HG02973 (cell line): ENCODE measurements around the gene EED.
"Not testable (repeated sequence)": the region's sequence is repeated elsewhere in the genome, so short reads cannot be mapped to it uniquely, and the experiment has no call there.

ENCODE experiments used
- ATAC-seq: cut with Tn5 transposase; IDR thresholded peaks from one replicate; pipeline ENCODE4 v1.9.1; 2021; ENCODE audit warnings: moderate library complexity; ENCODE audit not compliant: unreplicated experiment

The EED gene

DNA sequence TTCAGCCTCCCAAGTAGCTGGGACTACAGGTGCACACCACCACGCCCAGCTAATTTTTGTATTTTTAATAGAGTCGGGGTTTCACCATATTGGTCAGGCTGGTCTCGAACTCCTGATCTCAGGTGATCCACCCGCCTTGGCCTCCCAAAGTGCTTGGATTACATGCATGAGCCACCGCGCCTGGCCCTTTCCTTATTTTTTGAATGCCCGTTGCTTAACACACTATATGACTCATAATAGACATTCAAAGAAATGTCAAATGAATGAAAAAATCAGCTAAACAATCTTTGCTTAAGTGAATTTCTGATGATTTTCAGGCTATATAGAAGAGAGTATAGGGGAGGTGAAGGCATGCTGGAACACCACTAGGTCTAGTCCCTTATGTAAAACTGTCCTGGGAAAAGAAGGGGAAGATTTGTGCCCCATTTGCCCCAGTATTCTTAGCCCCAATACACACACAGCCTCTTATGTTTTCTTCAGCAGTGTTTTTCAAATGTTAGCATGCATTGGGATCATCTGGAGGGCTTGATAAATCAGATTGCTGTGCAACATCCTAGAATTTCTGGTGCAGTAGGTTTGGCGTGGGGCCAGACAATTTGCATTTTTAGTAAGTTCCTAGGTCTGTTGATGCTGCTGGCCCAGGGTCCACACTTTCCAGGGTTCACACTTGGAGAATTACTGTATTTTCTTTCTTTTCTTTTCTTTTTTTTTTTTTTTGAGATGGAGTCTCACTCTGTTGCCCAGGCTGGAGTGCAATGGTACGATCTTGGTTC, 45.1 kb downstream of the EED start:
- ATAC-seq: not testable (repeated sequence)

GRCh38 chr11:86291466-86292262, 47.1 kb downstream of the EED start:
- ATAC-seq: no peak

DNA sequence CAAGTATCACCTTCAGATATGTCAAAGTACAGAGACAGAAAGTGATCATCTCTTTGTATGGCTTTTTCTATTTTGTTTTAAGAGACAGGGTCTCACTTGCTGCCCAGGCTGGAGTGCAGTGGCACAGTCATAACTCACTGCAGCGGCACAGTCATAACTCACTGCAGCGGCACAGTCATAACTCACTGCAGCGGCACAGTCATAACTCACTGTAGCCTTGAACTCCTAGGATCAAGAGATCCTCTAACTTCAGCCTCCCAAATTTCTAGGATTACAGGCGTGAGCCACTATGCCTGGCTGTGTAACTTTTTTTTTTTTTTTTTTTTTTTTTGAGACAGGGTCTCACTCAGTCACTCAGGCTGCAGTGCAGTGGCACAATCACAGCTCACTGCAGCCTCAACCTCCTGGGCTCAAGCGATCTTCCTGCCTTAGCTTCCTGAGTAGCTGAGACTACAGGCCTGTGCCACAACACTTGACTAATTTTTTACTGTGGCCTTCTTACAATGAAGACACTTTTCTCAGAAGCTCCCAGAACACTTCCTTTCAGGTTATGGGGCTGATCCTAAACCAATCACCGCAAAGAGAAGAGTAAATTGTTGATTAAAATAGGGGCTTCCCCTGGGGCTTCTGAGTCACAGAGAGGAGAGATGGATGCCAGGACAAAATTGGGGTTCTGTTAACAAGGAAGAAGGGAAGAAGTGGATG, 48.5 kb downstream of the EED start:
- peak; percentile 64 for ATAC-seq

DNA sequence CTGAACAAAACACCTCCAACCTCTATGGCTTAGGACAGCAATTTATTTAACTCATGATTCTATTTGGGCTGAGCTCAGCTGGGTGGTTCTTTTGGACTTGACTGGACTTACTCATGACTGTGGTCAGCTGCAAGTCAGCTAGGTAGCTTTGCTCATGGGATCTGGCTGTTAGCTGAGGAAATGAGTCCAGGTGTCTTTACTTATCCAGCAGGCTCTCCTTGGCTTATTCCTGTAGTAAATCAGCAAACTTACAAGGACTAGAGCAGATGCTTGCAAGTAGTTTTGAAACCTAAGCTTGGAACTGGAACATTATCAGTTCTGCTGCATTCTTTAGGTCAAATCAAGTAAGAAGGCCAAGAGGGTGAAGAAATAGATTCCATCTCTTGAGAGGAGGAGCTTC, 49.5 kb downstream of the EED start:
- no peak for ATAC-seq

DNA sequence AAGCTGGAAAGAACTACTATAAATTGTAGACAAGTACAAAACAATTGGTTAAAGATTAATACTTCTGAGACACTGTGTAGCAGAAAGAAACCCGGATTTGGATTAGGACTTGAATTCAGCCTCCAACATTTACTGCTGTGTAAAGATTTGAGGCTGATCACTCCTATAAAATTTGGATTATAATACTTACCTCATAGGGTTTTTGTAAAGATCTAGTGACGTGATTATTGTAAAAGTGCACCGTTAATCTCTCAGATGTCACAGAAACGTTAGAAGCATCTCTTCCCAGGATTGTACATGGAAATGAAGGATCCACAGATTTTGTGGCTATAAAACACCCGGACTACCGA, 57.2 kb downstream of the EED start:
- no peak for ATAC-seq

- ATAC-seq: peak; percentile 98
These were observed 57.7 kb downstream of the EED start, which contains the start of gene HIKESHI for GRCh38 chr11:86302092-86302793. Gene HIKESHI (plus strand): TSS chr11:86302240. CDS start chr11:86302449, 209 bp downstream.

DNA sequence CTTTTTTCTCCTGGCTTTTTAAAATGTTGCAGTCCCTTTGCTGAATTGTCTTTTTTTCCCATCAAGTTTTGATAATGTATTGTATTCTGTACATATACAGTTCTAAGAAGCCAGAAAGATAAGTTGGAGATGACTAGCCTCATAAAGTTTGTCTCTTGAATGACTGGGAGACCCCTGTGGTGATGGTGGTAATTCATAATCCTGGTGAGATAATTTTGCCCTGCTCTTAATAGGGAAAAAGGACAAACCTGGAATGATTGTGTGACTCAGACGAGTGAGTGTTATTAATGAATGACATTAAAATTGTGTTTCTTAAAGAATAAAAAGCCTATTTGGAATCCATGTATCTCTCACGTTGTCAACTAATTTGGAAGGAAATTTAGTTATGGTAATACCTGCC, 58.7 kb downstream of the EED start:
- ATAC-seq: no peak

DNA sequence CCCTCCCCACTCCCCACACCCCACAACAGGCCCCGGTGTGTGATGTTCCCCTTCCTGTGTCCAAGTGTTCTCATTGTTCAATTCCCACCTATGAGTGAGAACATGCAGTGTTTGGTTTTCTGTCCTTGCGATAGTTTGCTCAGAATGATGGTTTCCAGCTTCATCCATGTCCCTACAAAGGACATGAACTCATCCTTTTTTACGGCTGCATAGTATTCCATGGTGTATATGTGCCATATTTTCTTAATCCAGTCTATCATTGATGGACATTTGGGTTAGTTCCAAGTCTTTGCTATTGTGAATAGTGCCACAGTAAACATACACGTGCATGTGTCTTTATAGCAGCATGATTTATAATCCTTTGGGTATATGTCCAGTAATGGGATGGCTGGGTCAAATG, 64.2 kb downstream of the EED start:
- ATAC-seq: not testable (repeated sequence)

GRCh38 chr11:86313793-86314192, 69.2 kb downstream of the EED start:
- ATAC-seq: no peak

GRCh38 chr11:86314636-86315035, 70.1 kb downstream of the EED start:
- no peak for ATAC-seq
